ENCODE results near the gene CAMTA1. TPM values are rescaled to one million over a fixed set of nuclear protein-coding genes. Genes with fewer than 3 reads are reported as not detected.

Gene CAMTA1
- total RNA-seq, 5 donors from 2014 or later (not counting 1 experiment from before 2014, with no cell fraction given), result 29.7 to 37.4 (median 34.6) TPM

- no peak overlapping the region for H3K4me3 Mint-ChIP-seq
- no CpG with 5 or more reads among the region's 3 CpGs for WGBS (ENCODE audit: insufficient coverage)
- Histone ChIP-seq H3K4me3 (ENCODE audit: control insufficient read depth in 1 of 2, extremely low read depth in 1 of 2, low read length in 1 of 2) (no peak overlapping the region), H3K9me3 (no peaks in the 10 kb centered on the region), H3K27me3 (replicated peaks in 1 of 2; ENCODE audit: control insufficient read depth in 2 of 2, extremely low read depth in 1 of 2, insufficient read depth in 2 of 2, low read length in 1 of 2) (peaks cover 0 to 23% of the 10 kb centered on the region in 2 experiments), H3K4me1 (ENCODE audit: control insufficient read depth in 1 of 2, extremely low read depth in 1 of 2, insufficient read depth in 2 of 2, low read length in 2 of 2) (no peaks in the 10 kb centered on the region), H3K27ac (ENCODE audit: low read length) (no peak overlapping the region), H3K36me3 (ENCODE audit: control insufficient read depth in 2 of 2, extremely low read depth in 1 of 2, insufficient read depth in 1 of 2, low read length in 1 of 2) (no peaks in the 10 kb centered on the region)
- H3K9me3 Mint-ChIP-seq, result no peaks in the 10 kb centered on the region
- DNase-seq (no peak), ATAC-seq (replicated peaks in 1 of 4) (no peak)
- H3K27ac Mint-ChIP-seq, result no peak overlapping the region
- ChIA-PET CTCF (no interaction called here), POLR2A (no interaction called here)
- no peaks in the 10 kb centered on the region for H3K4me1 Mint-ChIP-seq
- peaks cover 0 to 8% of the 10 kb centered on the region in 2 donors for H3K27me3 Mint-ChIP-seq
- no peaks in the 10 kb centered on the region for H3K36me3 Mint-ChIP-seq
These were observed 236.8 kb downstream of the CAMTA1 start for GRCh38 chr1:7022058-7022457.

GRCh38 chr1:7025013-7025412 lies 239.8 kb downstream of the CAMTA1 start:
- Mint-ChIP-seq H3K4me1 (no peaks in the 10 kb centered on the region), H3K4me3 (no peak overlapping the region), H3K27ac (no peak overlapping the region), H3K36me3 (no peaks in the 10 kb centered on the region), H3K9me3 (no peaks in the 10 kb centered on the region), H3K27me3 (peaks cover 0 to 8% of the 10 kb centered on the region in 2 donors)
- no peak for DNase-seq
- no peak overlapping the region for H3K4me3 ChIP-seq (ENCODE audit: control insufficient read depth in 1 of 2, extremely low read depth in 1 of 2, low read length in 1 of 2)
- no peaks in the 10 kb centered on the region for H3K36me3 ChIP-seq (ENCODE audit: control insufficient read depth in 2 of 2, extremely low read depth in 1 of 2, insufficient read depth in 1 of 2, low read length in 1 of 2)
- WGBS (ENCODE audit: insufficient coverage), result 89% methylated on average over 7 of the region's 7 CpGs
- no peaks in the 10 kb centered on the region for H3K9me3 ChIP-seq
- no peak for ATAC-seq (replicated peaks in 1 of 4)
- POLR2A ChIA-PET, result no interaction called here
- CTCF ChIA-PET, result no interaction called here
- peaks cover 0 to 18% of the 10 kb centered on the region in 2 experiments for H3K27me3 ChIP-seq (replicated peaks in 1 of 2; ENCODE audit: control insufficient read depth in 2 of 2, extremely low read depth in 1 of 2, insufficient read depth in 2 of 2, low read length in 1 of 2)
- H3K27ac ChIP-seq (ENCODE audit: low read length), result no peak overlapping the region
- no peaks in the 10 kb centered on the region for H3K4me1 ChIP-seq (ENCODE audit: control insufficient read depth in 1 of 2, extremely low read depth in 1 of 2, insufficient read depth in 2 of 2, low read length in 2 of 2)

GRCh38 chr1:7026169-7026568 lies 240.9 kb downstream of the CAMTA1 start:
- POLR2A ChIA-PET, result no interaction called here
- Mint-ChIP-seq H3K4me1 (no peaks in the 10 kb centered on the region), H3K36me3 (no peaks in the 10 kb centered on the region), H3K9me3 (peaks cover 0 to 1% (median 0%) of the 10 kb centered on the region in 3 donors), H3K4me3 (no peak overlapping the region), H3K27ac (no peak overlapping the region), H3K27me3 (peaks cover 0 to 4% of the 10 kb centered on the region in 2 donors)
- H3K27ac ChIP-seq (ENCODE audit: low read length), result no peak overlapping the region
- peaks cover 0 to 10% of the 10 kb centered on the region in 2 experiments for H3K27me3 ChIP-seq (replicated peaks in 1 of 2; ENCODE audit: control insufficient read depth in 2 of 2, extremely low read depth in 1 of 2, insufficient read depth in 2 of 2, low read length in 1 of 2)
- CTCF ChIA-PET, result no interaction called here
- no peaks in the 10 kb centered on the region for H3K9me3 ChIP-seq
- DNase-seq, result no peak
- no peak overlapping the region for H3K4me3 ChIP-seq (ENCODE audit: control insufficient read depth in 1 of 2, extremely low read depth in 1 of 2, low read length in 1 of 2)
- no peaks in the 10 kb centered on the region for H3K36me3 ChIP-seq (ENCODE audit: control insufficient read depth in 2 of 2, extremely low read depth in 1 of 2, insufficient read depth in 1 of 2, low read length in 1 of 2)
- ATAC-seq (replicated peaks in 1 of 4), result no peak
- no peaks in the 10 kb centered on the region for H3K4me1 ChIP-seq (ENCODE audit: control insufficient read depth in 1 of 2, extremely low read depth in 1 of 2, insufficient read depth in 2 of 2, low read length in 2 of 2)
- 100% methylated on average over 1 of the region's 6 CpGs for WGBS (ENCODE audit: insufficient coverage)

GRCh38 chr1:7032992-7033391 lies 247.7 kb downstream of the CAMTA1 start:
- no CpG with 5 or more reads among the region's 2 CpGs for WGBS (ENCODE audit: insufficient coverage)
- ChIA-PET CTCF (no interaction called here), POLR2A (no interaction called here)
- Mint-ChIP-seq H3K27ac (no peak overlapping the region), H3K27me3 (peaks cover 3 to 4% of the 10 kb centered on the region in 2 donors), H3K4me1 (no peaks in the 10 kb centered on the region), H3K36me3 (no peaks in the 10 kb centered on the region), H3K4me3 (no peak overlapping the region), H3K9me3 (peaks cover 0 to 18% (median 12%) of the 10 kb centered on the region in 3 donors)
- Histone ChIP-seq H3K27me3 (replicated peaks in 1 of 2; ENCODE audit: control insufficient read depth in 2 of 2, extremely low read depth in 1 of 2, insufficient read depth in 2 of 2, low read length in 1 of 2) (peaks cover 0 to 7% of the 10 kb centered on the region in 2 experiments), H3K9me3 (peaks cover 4% of the 10 kb centered on the region), H3K4me3 (ENCODE audit: control insufficient read depth in 1 of 2, extremely low read depth in 1 of 2, low read length in 1 of 2) (no peak overlapping the region), H3K27ac (ENCODE audit: low read length) (no peak overlapping the region), H3K36me3 (ENCODE audit: control insufficient read depth in 2 of 2, extremely low read depth in 1 of 2, insufficient read depth in 1 of 2, low read length in 1 of 2) (no peaks in the 10 kb centered on the region), H3K4me1 (ENCODE audit: control insufficient read depth in 1 of 2, extremely low read depth in 1 of 2, insufficient read depth in 2 of 2, low read length in 2 of 2) (no peaks in the 10 kb centered on the region)
- DNase-seq, result no peak
- ATAC-seq (replicated peaks in 1 of 4), result no peak

- no peaks in the 10 kb centered on the region for H3K4me1 ChIP-seq (ENCODE audit: control insufficient read depth in 1 of 2, extremely low read depth in 1 of 2, insufficient read depth in 2 of 2, low read length in 2 of 2)
- no peak overlapping the region for H3K27ac Mint-ChIP-seq
- no peaks in the 10 kb centered on the region for H3K36me3 Mint-ChIP-seq
- H3K27me3 ChIP-seq (replicated peaks in 1 of 2; ENCODE audit: control insufficient read depth in 2 of 2, extremely low read depth in 1 of 2, insufficient read depth in 2 of 2, low read length in 1 of 2), result peaks cover 0 to 7% of the 10 kb centered on the region in 2 experiments
- H3K4me1 Mint-ChIP-seq, result no peaks in the 10 kb centered on the region
- H3K9me3 Mint-ChIP-seq, result peaks cover 0 to 15% (median 12%) of the 10 kb centered on the region in 3 donors
- ChIA-PET POLR2A (no interaction called here), CTCF (no interaction called here)
- ATAC-seq (replicated peaks in 1 of 4) (no peak), DNase-seq (no peak)
- no peak overlapping the region for H3K4me3 ChIP-seq (ENCODE audit: control insufficient read depth in 1 of 2, extremely low read depth in 1 of 2, low read length in 1 of 2)
- no CpG with 5 or more reads among the region's 8 CpGs for WGBS (ENCODE audit: insufficient coverage)
- H3K4me3 Mint-ChIP-seq, result no peak overlapping the region
- peaks cover 4 to 11% of the 10 kb centered on the region in 2 donors for H3K27me3 Mint-ChIP-seq
- H3K36me3 ChIP-seq (ENCODE audit: control insufficient read depth in 2 of 2, extremely low read depth in 1 of 2, insufficient read depth in 1 of 2, low read length in 1 of 2), result no peaks in the 10 kb centered on the region
- H3K27ac ChIP-seq (ENCODE audit: low read length), result no peak overlapping the region
- H3K9me3 ChIP-seq, result peaks cover 4% of the 10 kb centered on the region
These were observed 251.1 kb downstream of the CAMTA1 start for GRCh38 chr1:7036386-7036785.

- CTCF ChIA-PET, result interaction anchor here (0.6 kb wide), 3 partner anchors 9 to 238 kb away, joined by 3 to 5 read pairs (median 3); no protein-coding TSS in a partner anchor
These were observed 254.5 kb downstream of the CAMTA1 start for GRCh38 chr1:7039590-7040220.

More at GRCh38 chr1:7039590-7040220, 254.5 kb downstream of the CAMTA1 start:
- Mint-ChIP-seq H3K4me3 (no peak overlapping the region), H3K9me3 (no peaks in the 10 kb centered on the region), H3K27ac (no peak overlapping the region), H3K4me1 (no peaks in the 10 kb centered on the region), H3K27me3 (peaks cover 6 to 14% of the 10 kb centered on the region in 2 donors), H3K36me3 (no peaks in the 10 kb centered on the region)
- no peaks in the 10 kb centered on the region for H3K36me3 ChIP-seq (ENCODE audit: control insufficient read depth in 2 of 2, extremely low read depth in 1 of 2, insufficient read depth in 1 of 2, low read length in 1 of 2)
- no peaks in the 10 kb centered on the region for H3K9me3 ChIP-seq
- peaks cover 0 to 25% of the 10 kb centered on the region in 2 experiments for H3K27me3 ChIP-seq (replicated peaks in 1 of 2; ENCODE audit: control insufficient read depth in 2 of 2, extremely low read depth in 1 of 2, insufficient read depth in 2 of 2, low read length in 1 of 2)
- DNase-seq, result no peak
- no peaks in the 10 kb centered on the region for H3K4me1 ChIP-seq (ENCODE audit: control insufficient read depth in 1 of 2, extremely low read depth in 1 of 2, insufficient read depth in 2 of 2, low read length in 2 of 2)
- no peak overlapping the region for H3K4me3 ChIP-seq (ENCODE audit: control insufficient read depth in 1 of 2, extremely low read depth in 1 of 2, low read length in 1 of 2)
- 80% methylated on average over 1 of the region's 8 CpGs for WGBS (ENCODE audit: insufficient coverage)
- no peak for ATAC-seq (replicated peaks in 1 of 4)
- no peak overlapping the region for H3K27ac ChIP-seq (ENCODE audit: low read length)
- POLR2A ChIA-PET, result interaction anchor here in 1 of 2 donors (0.5 kb wide), 1 partner anchor 650 kb away, joined by 5 read pairs; no protein-coding TSS in a partner anchor

Measured in T-cell (primary cell).